Measurements from ENCODE around the gene CDYL.

The CDYL gene

GRCh38 chr6:4884646-4885340, 108.6 kb downstream of the CDYL start:
- Histone ChIP-seq H3K4me3 (ENCODE audit: low read length) (no peak overlapping the region), H3K79me2 (ENCODE audit: control insufficient read depth, low read length) (peaks cover 96% of the 10 kb centered on the region), H4K20me1 (ENCODE audit: control insufficient read depth, insufficient read depth, low read depth, low read length) (peaks cover 23% of the 10 kb centered on the region; the same call in 1 of the 2 replicates), H3K27ac (ENCODE audit: low read depth, low read length) (no peak overlapping the region), H3F3A (ENCODE audit: control insufficient read depth, insufficient read depth) (no peaks in the 10 kb centered on the region), H3K4me1 (ENCODE audit: control insufficient read depth, low read length) (peaks cover 24% of the 10 kb centered on the region), H3K27me3 (ENCODE audit: control insufficient read depth, low read length) (no peaks in the 10 kb centered on the region), H3K4me2 (ENCODE audit: low read length) (peak overlapping the region; percentile 28; the same call in 1 of the 2 replicates), H3K36me3 (ENCODE audit: control insufficient read depth, low read length) (no peaks in the 10 kb centered on the region), H3K9me3 (ENCODE audit: control insufficient read depth, insufficient read depth, low read length) (peaks cover 3% of the 10 kb centered on the region; the same call in 1 of the 2 replicates), H3K9me2 (replicated peaks; ENCODE audit: control insufficient read depth, low read length) (no peaks in the 10 kb centered on the region)
- no peak for TF ChIP-seq EZH2phosphoT487 (IDR thresholded peaks at IDR 0.05; ENCODE audit: borderline replicate concordance, low read length)
- no peak for TF ChIP-seq CTCF (IDR thresholded peaks at IDR 0.05; ENCODE audit: low read depth, low read length, poor library complexity, severe bottlenecking)

- H3K9me2 ChIP-seq (replicated peaks; ENCODE audit: control insufficient read depth, low read length): no peaks in the 10 kb centered on the region
- no peak for TF ChIP-seq CTCF (IDR thresholded peaks at IDR 0.05; ENCODE audit: low read depth, low read length, poor library complexity, severe bottlenecking)
- H3K36me3 ChIP-seq (ENCODE audit: control insufficient read depth, low read length): no peaks in the 10 kb centered on the region
- H3K79me2 ChIP-seq (ENCODE audit: control insufficient read depth, low read length): peaks cover 96% of the 10 kb centered on the region
- H3K9me3 ChIP-seq (ENCODE audit: control insufficient read depth, insufficient read depth, low read length): no peaks in the 10 kb centered on the region
- H3F3A ChIP-seq (ENCODE audit: control insufficient read depth, insufficient read depth): no peaks in the 10 kb centered on the region
- H3K27ac ChIP-seq (ENCODE audit: low read depth, low read length): no peak overlapping the region
- no peaks in the 10 kb centered on the region for H3K27me3 ChIP-seq (ENCODE audit: control insufficient read depth, low read length)
- peaks cover 23% of the 10 kb centered on the region for H3K4me1 ChIP-seq (ENCODE audit: control insufficient read depth, low read length)
- H3K4me2 ChIP-seq (ENCODE audit: low read length): peak overlapping the region; percentile 28; the same call in 1 of the 2 replicates
- no peak overlapping the region for H3K4me3 ChIP-seq (ENCODE audit: low read length)
- H4K20me1 ChIP-seq (ENCODE audit: control insufficient read depth, insufficient read depth, low read depth, low read length): peaks cover 23% of the 10 kb centered on the region; the same call in 1 of the 2 replicates
Observed at GRCh38 chr6:4885341-4885933, 109.2 kb downstream of the CDYL start.

GRCh38 chr6:4888841-4889240, 112.6 kb downstream of the CDYL start:
- peaks cover 18% of the 10 kb centered on the region for H3K4me1 ChIP-seq (ENCODE audit: control insufficient read depth, low read length)
- no peaks in the 10 kb centered on the region for H3K27me3 ChIP-seq (ENCODE audit: control insufficient read depth, low read length)
- no peak overlapping the region for H3K27ac ChIP-seq (ENCODE audit: low read depth, low read length)
- peaks cover 18% of the 10 kb centered on the region; the same call in 1 of the 2 replicates for H4K20me1 ChIP-seq (ENCODE audit: control insufficient read depth, insufficient read depth, low read depth, low read length)
- H3K4me2 ChIP-seq (ENCODE audit: low read length): no peak overlapping the region
- H3K9me2 ChIP-seq (replicated peaks; ENCODE audit: control insufficient read depth, low read length): no peaks in the 10 kb centered on the region
- H3K9me3 ChIP-seq (ENCODE audit: control insufficient read depth, insufficient read depth, low read length): no peaks in the 10 kb centered on the region
- peaks cover 7% of the 10 kb centered on the region; the same call in 1 of the 2 replicates for H3K36me3 ChIP-seq (ENCODE audit: control insufficient read depth, low read length)
- H3F3A ChIP-seq (ENCODE audit: control insufficient read depth, insufficient read depth): no peaks in the 10 kb centered on the region
- no peak overlapping the region for H3K4me3 ChIP-seq (ENCODE audit: low read length)
- no peak for TF ChIP-seq CTCF (IDR thresholded peaks at IDR 0.05; ENCODE audit: low read depth, low read length, poor library complexity, severe bottlenecking)
- no peak for TF ChIP-seq EZH2phosphoT487 (IDR thresholded peaks at IDR 0.05; ENCODE audit: borderline replicate concordance, low read length)
- H3K79me2 ChIP-seq (ENCODE audit: control insufficient read depth, low read length): peaks cover 71% of the 10 kb centered on the region

All from DOHH2 (cell line).